Liver (tissue), 9 donors: ENCODE results near the gene ROR1. TPM values are rescaled to one million over a fixed set of nuclear protein-coding genes. Genes with fewer than 3 reads are reported as not detected.
A peak's percentile ranks its signal among the peaks of the same experiment; 100 is the strongest.

Experiments
- DNase-seq: peaks from one replicate; pipeline ENCODE4 v3.0.0-alpha.2; 2017; ENCODE audit warnings: low spot score
- H3K27ac ChIP-seq, 2 donors: one replicate each; pipeline ENCODE4 v1.7.0; 2013; ENCODE audit warnings: inconsistent platforms in 2 of 2, low read length in 2 of 2, control low read depth in 1 of 2, low read depth in 1 of 2, mild to moderate bottlenecking in 1 of 2
- H3K27me3 ChIP-seq, 4 donors: one replicate each; pipeline versions ENCODE4 v1.6.1 to v1.7.0; 2013; ENCODE audit warnings: low read length in 3 of 4, inconsistent platforms in 1 of 4, mild to moderate bottlenecking in 1 of 4, moderate library complexity in 1 of 4; ENCODE audit not compliant: control insufficient read depth in 4 of 4, insufficient read depth in 4 of 4
- H3K36me3 ChIP-seq, 4 donors: one replicate each; pipeline versions ENCODE4 v1.6.1 to v1.7.0; 2013; ENCODE audit warnings: low read length in 3 of 4, mild to moderate bottlenecking in 3 of 4, low read depth in 1 of 4, moderate library complexity in 1 of 4; ENCODE audit not compliant: control insufficient read depth in 4 of 4, insufficient read depth in 3 of 4
- H3K4me1 ChIP-seq, 4 donors: one replicate each; pipeline versions ENCODE4 v1.6.1 to v1.7.0; 2013; ENCODE audit warnings: low read length in 3 of 4, mild to moderate bottlenecking in 3 of 4, moderate library complexity in 1 of 4; ENCODE audit not compliant: control insufficient read depth in 4 of 4, insufficient read depth in 4 of 4
- H3K4me3 ChIP-seq, 3 donors: one replicate each; pipeline versions ENCODE4 v1.6.1 to v1.7.0; 2013; ENCODE audit warnings: low read length in 3 of 3, control low read depth in 1 of 3, low read depth in 1 of 3, mild to moderate bottlenecking in 1 of 3
- H3K9ac ChIP-seq, 2 donors: one replicate each; pipeline ENCODE4 v1.7.0; 2013; ENCODE audit warnings: low read length in 2 of 2, mild to moderate bottlenecking in 2 of 2, moderate library complexity in 2 of 2, control low read depth in 1 of 2, low read depth in 1 of 2
- H3K9me3 ChIP-seq, 4 donors: one replicate each; pipeline versions ENCODE4 v1.6.1 to v1.7.0; 2013; ENCODE audit warnings: low read length in 3 of 4; ENCODE audit not compliant: control insufficient read depth in 4 of 4
- EGR1 ChIP-seq, 2 donors: IDR thresholded peaks; 2 replicates each; pipeline ENCODE4 v1.6.1; 2016 to 2018; ENCODE audit warnings: antibody characterized with exemption in 2 of 2, low read depth in 2 of 2
- FOXA1 ChIP-seq: IDR thresholded peaks from 2 replicates; pipeline ENCODE4 v1.6.1; 2016; ENCODE audit warnings: antibody characterized with exemption
- FOXA2 ChIP-seq: IDR thresholded peaks from 2 replicates; pipeline ENCODE4 v1.6.1; 2016; ENCODE audit warnings: antibody characterized with exemption
- GABPA ChIP-seq, 2 donors: IDR thresholded peaks in 1 of 2; conservative IDR thresholded peaks in 1 of 2; 2 replicates each; pipeline ENCODE4 v1.6.1; 2016; ENCODE audit warnings: antibody characterized with exemption in 2 of 2, mild to moderate bottlenecking in 1 of 2, moderate library complexity in 1 of 2
- HNF4A ChIP-seq, 2 donors: conservative IDR thresholded peaks; 2 replicates each; pipeline ENCODE4 v1.6.1; 2016; ENCODE audit warnings: antibody characterized with exemption in 2 of 2, mild to moderate bottlenecking in 2 of 2
- HNF4G ChIP-seq: IDR thresholded peaks from 2 replicates; pipeline ENCODE4 v1.6.1; 2016; ENCODE audit warnings: antibody characterized with exemption
- JUND ChIP-seq, 2 donors: IDR thresholded peaks; 2 replicates each; pipeline ENCODE4 v1.6.1; 2016; ENCODE audit warnings: antibody characterized with exemption in 2 of 2
- NR2F2 ChIP-seq: IDR thresholded peaks from 2 replicates; pipeline ENCODE4 v1.6.1; 2016; ENCODE audit warnings: antibody characterized with exemption
- RAD21 ChIP-seq, 2 donors: IDR thresholded peaks; 2 replicates each; pipeline ENCODE4 v1.6.1; 2016; ENCODE audit warnings: antibody characterized with exemption in 2 of 2, mild to moderate bottlenecking in 2 of 2
- RXRA ChIP-seq, 2 donors: IDR thresholded peaks; 2 replicates each; pipeline ENCODE4 v1.6.1; 2017 to 2018; ENCODE audit warnings: antibody characterized with exemption in 2 of 2, mild to moderate bottlenecking in 1 of 2
- SP1 ChIP-seq: IDR thresholded peaks from 2 replicates; pipeline ENCODE4 v1.6.1; 2018; ENCODE audit warnings: antibody characterized with exemption, mild to moderate bottlenecking
- TAF1 ChIP-seq: conservative IDR thresholded peaks from 2 replicates; pipeline ENCODE4 v1.6.1; 2016; ENCODE audit warnings: antibody characterized with exemption, mild to moderate bottlenecking
- YY1 ChIP-seq: IDR thresholded peaks from 2 replicates; pipeline ENCODE4 v1.6.1; 2016; ENCODE audit warnings: antibody characterized with exemption, mild to moderate bottlenecking
- WGBS: extraction: QIAGEN DNeasy Blood & Tissue Kit; methylation state at CpG from one replicate; pipeline ENCODE4 v1.1.7; 2013; 5-methylcytosine and 5-hydroxymethylcytosine counted together
- polyA plus RNA-seq, 2 donors: library from polyadenylated mRNA; stranded (reverse) in 1 of 2; unstranded in 1 of 2; fragments of 200-250 nt in 1 of 2; fragments of >200 nt in 1 of 2; fragmentation: Nextera tagmentation in 1 of 2; extraction: Ambion mirVana in 1 of 2; gene quantifications; one replicate each; pipeline versions ENCODE4 v1.2.1 to v1.2.3, GENCODE V29; 2013 to 2015
- total RNA-seq, 2 donors: library from RNA; depleted of rRNA; stranded (reverse); fragments of >200 nt; gene quantifications; one replicate each; pipeline ENCODE4 v1.2.3, GENCODE V29; 2014
- TF ChIP-seq, protein P1 (sequence below): IDR thresholded peaks from 2 replicates; pipeline ENCODE4 v1.6.1; 2016; ENCODE audit warnings: antibody characterized with exemption
- TF ChIP-seq, protein P2 (sequence below): IDR thresholded peaks from 2 replicates; pipeline ENCODE4 v1.6.1; 2016; ENCODE audit warnings: antibody characterized with exemption
- TF ChIP-seq, protein P3 (sequence below): IDR thresholded peaks from 2 replicates; pipeline ENCODE4 v1.6.1; 2016; ENCODE audit warnings: antibody characterized with exemption
- TF ChIP-seq, protein P4 (sequence below): fragments of 150-350 bp; IDR thresholded peaks from 2 replicates; pipeline ENCODE4 v1.5.1; 2017; ENCODE audit warnings: improper control_type of control experiment, low read depth, low read length; ENCODE audit not compliant: missing input control
- donor health status: healthy.
- donor health status: healthy.
- donor health status: healthy.
- donor health status: healthy.
- donor health status: healthy.

Gene ROR1
- total and polyA plus RNA-seq, 4 donors = 0.15 to 0.98 (median 0.37) TPM

DNA sequence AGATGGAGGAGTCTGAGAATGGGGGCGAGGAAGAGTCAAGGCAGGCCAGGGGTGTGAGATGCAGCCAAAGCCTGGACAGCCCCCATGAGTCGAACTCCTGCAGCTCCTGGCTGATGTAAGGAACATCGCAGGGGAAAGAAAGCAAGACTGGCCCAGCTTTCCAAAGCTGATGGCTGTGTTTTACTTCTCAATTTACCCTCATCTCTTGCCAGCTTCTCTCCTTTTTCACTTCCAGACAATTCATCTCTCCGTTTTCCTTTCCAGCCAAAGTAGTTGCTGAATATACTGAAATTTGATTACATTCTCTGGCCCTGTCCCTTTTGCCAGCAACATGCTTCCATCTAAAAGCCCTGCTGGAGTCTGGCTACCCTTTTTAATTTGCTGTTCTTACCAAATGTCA is 389.6 kb downstream of the ROR1 start:
- H3K36me3 ChIP-seq = no peaks in the 10 kb centered on the region
- H3K27me3 ChIP-seq = no peaks in the 10 kb centered on the region
- DNase-seq = no peak
- no peak overlapping the region for H3K9ac ChIP-seq
- 93% methylated on average over 4 of the region's 4 CpGs for WGBS
- no peak overlapping the region for H3K4me3 ChIP-seq
- no peaks in the 10 kb centered on the region for H3K4me1 ChIP-seq
- no peaks in the 10 kb centered on the region for H3K9me3 ChIP-seq
- no peak overlapping the region for H3K27ac ChIP-seq
- TF ChIP-seq SP1 (no peak), TAF1 (no peak), YY1 (no peak), RXRA (IDR thresholded peaks at IDR 0.05) (no peak), FOXA1 (no peak), RAD21 (IDR thresholded peaks at IDR 0.05) (no peak), NR2F2 (no peak), EGR1 (IDR thresholded peaks at IDR 0.05; ENCODE audit: low read depth in 2 of 2) (no peak), JUND (IDR thresholded peaks at IDR 0.05) (no peak), FOXA2 (no peak), GABPA (IDR thresholded peaks at IDR 0.05 in 1 of 2, conservative IDR thresholded peaks at IDR 0.05 in 1 of 2) (no peak), HNF4G (no peak), HNF4A (conservative IDR thresholded peaks at IDR 0.05) (no peak)
- TF ChIP-seq, protein P1, sequence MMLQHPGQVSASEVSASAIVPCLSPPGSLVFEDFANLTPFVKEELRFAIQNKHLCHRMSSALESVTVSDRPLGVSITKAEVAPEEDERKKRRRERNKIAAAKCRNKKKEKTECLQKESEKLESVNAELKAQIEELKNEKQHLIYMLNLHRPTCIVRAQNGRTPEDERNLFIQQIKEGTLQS = no peak
- TF ChIP-seq, protein P2, sequence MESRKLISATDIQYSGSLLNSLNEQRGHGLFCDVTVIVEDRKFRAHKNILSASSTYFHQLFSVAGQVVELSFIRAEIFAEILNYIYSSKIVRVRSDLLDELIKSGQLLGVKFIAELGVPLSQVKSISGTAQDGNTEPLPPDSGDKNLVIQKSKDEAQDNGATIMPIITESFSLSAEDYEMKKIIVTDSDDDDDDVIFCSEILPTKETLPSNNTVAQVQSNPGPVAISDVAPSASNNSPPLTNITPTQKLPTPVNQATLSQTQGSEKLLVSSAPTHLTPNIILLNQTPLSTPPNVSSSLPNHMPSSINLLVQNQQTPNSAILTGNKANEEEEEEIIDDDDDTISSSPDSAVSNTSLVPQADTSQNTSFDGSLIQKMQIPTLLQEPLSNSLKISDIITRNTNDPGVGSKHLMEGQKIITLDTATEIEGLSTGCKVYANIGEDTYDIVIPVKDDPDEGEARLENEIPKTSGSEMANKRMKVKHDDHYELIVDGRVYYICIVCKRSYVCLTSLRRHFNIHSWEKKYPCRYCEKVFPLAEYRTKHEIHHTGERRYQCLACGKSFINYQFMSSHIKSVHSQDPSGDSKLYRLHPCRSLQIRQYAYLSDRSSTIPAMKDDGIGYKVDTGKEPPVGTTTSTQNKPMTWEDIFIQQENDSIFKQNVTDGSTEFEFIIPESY = no peak
- TF ChIP-seq, protein P3, sequence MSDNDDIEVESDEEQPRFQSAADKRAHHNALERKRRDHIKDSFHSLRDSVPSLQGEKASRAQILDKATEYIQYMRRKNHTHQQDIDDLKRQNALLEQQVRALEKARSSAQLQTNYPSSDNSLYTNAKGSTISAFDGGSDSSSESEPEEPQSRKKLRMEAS = no peak
- TF ChIP-seq, protein P4, sequence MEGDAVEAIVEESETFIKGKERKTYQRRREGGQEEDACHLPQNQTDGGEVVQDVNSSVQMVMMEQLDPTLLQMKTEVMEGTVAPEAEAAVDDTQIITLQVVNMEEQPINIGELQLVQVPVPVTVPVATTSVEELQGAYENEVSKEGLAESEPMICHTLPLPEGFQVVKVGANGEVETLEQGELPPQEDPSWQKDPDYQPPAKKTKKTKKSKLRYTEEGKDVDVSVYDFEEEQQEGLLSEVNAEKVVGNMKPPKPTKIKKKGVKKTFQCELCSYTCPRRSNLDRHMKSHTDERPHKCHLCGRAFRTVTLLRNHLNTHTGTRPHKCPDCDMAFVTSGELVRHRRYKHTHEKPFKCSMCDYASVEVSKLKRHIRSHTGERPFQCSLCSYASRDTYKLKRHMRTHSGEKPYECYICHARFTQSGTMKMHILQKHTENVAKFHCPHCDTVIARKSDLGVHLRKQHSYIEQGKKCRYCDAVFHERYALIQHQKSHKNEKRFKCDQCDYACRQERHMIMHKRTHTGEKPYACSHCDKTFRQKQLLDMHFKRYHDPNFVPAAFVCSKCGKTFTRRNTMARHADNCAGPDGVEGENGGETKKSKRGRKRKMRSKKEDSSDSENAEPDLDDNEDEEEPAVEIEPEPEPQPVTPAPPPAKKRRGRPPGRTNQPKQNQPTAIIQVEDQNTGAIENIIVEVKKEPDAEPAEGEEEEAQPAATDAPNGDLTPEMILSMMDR = no peak

DNA sequence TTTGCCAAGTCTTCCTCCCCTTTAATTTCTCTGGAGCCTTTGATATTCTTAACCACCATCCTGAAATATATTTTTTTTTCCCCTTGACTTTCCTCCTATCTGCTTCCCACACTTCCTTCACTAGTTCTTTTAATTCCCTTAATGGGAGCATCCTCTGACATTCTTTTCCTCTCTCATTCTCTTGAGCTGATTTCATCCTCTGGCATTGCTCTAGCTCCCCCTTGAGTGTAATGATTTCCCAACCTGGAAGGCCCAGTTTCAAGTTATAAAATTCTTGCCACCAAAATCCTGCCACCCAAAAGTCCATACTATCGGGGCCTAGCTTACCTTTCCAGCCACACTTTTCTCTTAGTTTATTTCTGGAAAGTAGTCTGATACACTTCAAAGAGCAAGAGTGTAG is 390.2 kb downstream of the ROR1 start:
- TF ChIP-seq, protein P3 = no peak
- peak in 1 of 2 donors; percentile 10 for TF ChIP-seq RAD21 (IDR thresholded peaks at IDR 0.05)
- Histone ChIP-seq H3K27me3 (no peaks in the 10 kb centered on the region), H3K9me3 (no peaks in the 10 kb centered on the region), H3K4me1 (no peaks in the 10 kb centered on the region), H3K4me3 (no peak overlapping the region), H3K9ac (no peak overlapping the region), H3K36me3 (no peaks in the 10 kb centered on the region), H3K27ac (no peak overlapping the region)
- WGBS = 87% methylated on average over 1 of the region's 1 CpG
- DNase-seq = no peak
